SK-N-SH (cell line): Measurements from ENCODE around the gene OS9. TPM values are rescaled to one million over a fixed set of nuclear protein-coding genes. Genes with fewer than 3 reads are reported as not detected.

Experiments
- CTCF ChIA-PET: fragments of 300-600, 350-600 bp; formaldehyde crosslinking; extraction: SDS; loops from one replicate; lab custom pipeline; 2021; lab: Yijun Ruan, JAX
- POLR2A ChIA-PET: fragments of 350-600 bp; sonication (Branson Sonifier 250); formaldehyde crosslinking; extraction: SDS; loops from one replicate; lab custom pipeline; 2020; ENCODE audit warnings: antibody characterized with exemption, inconsistent platforms; lab: Yijun Ruan, JAX
- DNase-seq: peaks from one replicate; pipeline ENCODE4 v3.0.0; 2012
- H2AFZ ChIP-seq: fragments of 200-600 bp; sonication (generic); 2 replicates; pipeline ENCODE4 v1.8.1; 2016; ENCODE audit warnings: antibody characterized with exemption, mild to moderate bottlenecking, low read depth
- H3F3A ChIP-seq: fragments of 200-600 bp; sonication (generic); replicated peaks from 2 replicates; pipeline ENCODE3; 2016; ENCODE audit warnings: antibody characterized with exemption, mild to moderate bottlenecking; ENCODE audit not compliant: insufficient read depth
- H3K27ac ChIP-seq, 2 experiments: fragments of 200-500 bp in 1 of 2; fragments of 200-600 bp in 1 of 2; sonication (Bioruptor generic) in 1 of 2; sonication (generic), shearing (Covaris generic) in 1 of 2; 2 replicates each; pipeline versions ENCODE4 v1.5.1 to v1.6.1; 2014 to 2016; ENCODE audit warnings: low read depth in 2 of 2, inconsistent platforms in 1 of 2, low read length in 1 of 2, mild to moderate bottlenecking in 1 of 2, mixed read lengths in 1 of 2
- H3K27me3 ChIP-seq: fragments of 200-600 bp; sonication (generic), shearing (Covaris generic); 2 replicates; pipeline ENCODE4 v1.6.1; 2016; ENCODE audit warnings: mixed run types; ENCODE audit not compliant: insufficient read depth
- H3K36me3 ChIP-seq, 2 experiments: fragments of 200-500 bp in 1 of 2; fragments of 200-600 bp in 1 of 2; sonication (Bioruptor generic) in 1 of 2; sonication (generic) in 1 of 2; replicated peaks in 1 of 2; 2 replicates each; pipeline versions ENCODE3 to v1.5.1; 2014 to 2016; ENCODE audit warnings: low read length in 1 of 2, mild to moderate bottlenecking in 1 of 2; ENCODE audit not compliant: insufficient read depth in 2 of 2, control insufficient read depth in 1 of 2
- H3K4me1 ChIP-seq, 2 experiments: fragments of 200-500 bp in 1 of 2; fragments of 200-600 bp in 1 of 2; sonication (Bioruptor generic) in 1 of 2; sonication (generic), shearing (Covaris generic) in 1 of 2; 2 replicates each; pipeline versions ENCODE4 v1.5.1 to v1.6.1; 2014 to 2016; ENCODE audit warnings: low read depth in 1 of 2, low read length in 1 of 2, mixed run types in 1 of 2; ENCODE audit not compliant: insufficient read depth in 2 of 2, control insufficient read depth in 1 of 2
- H3K4me2 ChIP-seq: fragments of 200-600 bp; sonication (generic), shearing (Covaris generic); 2 replicates; pipeline ENCODE4 v1.6.1; 2017; ENCODE audit warnings: mixed run types
- H3K4me3 ChIP-seq, 2 experiments: fragments of 200-500 bp in 1 of 2; fragments of 200-600 bp in 1 of 2; sonication (Bioruptor generic) in 1 of 2; sonication (generic), shearing (Covaris generic) in 1 of 2; 2 replicates each; pipeline versions ENCODE4 v1.5.1 to v1.8.1; 2014 to 2016; ENCODE audit warnings: low read depth in 2 of 2, inconsistent platforms in 1 of 2, low read length in 1 of 2, mild to moderate bottlenecking in 1 of 2, mixed read lengths in 1 of 2, moderate library complexity in 1 of 2
- H3K79me2 ChIP-seq: fragments of 200-600 bp; sonication (generic); 2 replicates; pipeline ENCODE4 v1.8.1; 2017; ENCODE audit warnings: mild to moderate bottlenecking; ENCODE audit not compliant: insufficient read depth
- H3K9ac ChIP-seq: fragments of 200-600 bp; sonication (generic); 2 replicates; pipeline ENCODE4 v1.6.1; 2017; ENCODE audit warnings: mixed run types
- H3K9me2 ChIP-seq: fragments of 200-600 bp; sonication (generic); 2 replicates; pipeline ENCODE4 v1.6.1; 2017; ENCODE audit warnings: mixed run types
- H3K9me3 ChIP-seq: fragments of 200-600 bp; sonication (generic); 2 replicates; pipeline ENCODE4 v1.6.1; 2017; ENCODE audit warnings: mixed run types, mild to moderate bottlenecking, moderate library complexity
- H4K20me1 ChIP-seq: fragments of 200-600 bp; sonication (generic); 2 replicates; pipeline ENCODE4 v1.6.1; 2017; ENCODE audit warnings: mild to moderate bottlenecking, mixed run types; ENCODE audit not compliant: insufficient read depth
- ELF1 ChIP-seq: IDR thresholded peaks from 2 replicates; pipeline ENCODE4 v1.4.0; 2012
- EP300 ChIP-seq, 2 experiments: IDR thresholded peaks; 2 replicates each; pipeline versions ENCODE4 v1.4.0 to v1.6.1; 2012; ENCODE audit warnings: borderline replicate concordance in 1 of 2, low read depth in 1 of 2, low read length in 1 of 2
- FOSL2 ChIP-seq: IDR thresholded peaks from 2 replicates; pipeline ENCODE4 v1.4.0; 2012; ENCODE audit warnings: low read depth, mild to moderate bottlenecking, moderate library complexity, borderline replicate concordance
- FOXJ3 ChIP-seq: sonication (generic); formaldehyde crosslinking; IDR thresholded peaks from 2 replicates; pipeline ENCODE4 v1.5.1; 2020; ENCODE audit warnings: mild to moderate bottlenecking, missing genetic modification reagents
- FOXM1 ChIP-seq: IDR thresholded peaks from 2 replicates; pipeline ENCODE4 v1.4.0; 2012; ENCODE audit warnings: low read depth, mild to moderate bottlenecking
- GABPA ChIP-seq: IDR thresholded peaks from 2 replicates; pipeline ENCODE4 v1.4.0; 2012; ENCODE audit warnings: low read depth, mild to moderate bottlenecking
- JUND ChIP-seq: IDR thresholded peaks from 2 replicates; pipeline ENCODE4 v1.4.0; 2012
- MXI1 ChIP-seq: IDR thresholded peaks from 2 replicates; pipeline ENCODE4 v1.6.1; 2012; ENCODE audit warnings: mild to moderate bottlenecking, low read depth, low read length, improper control_type of control experiment
- RAD21 ChIP-seq: IDR thresholded peaks from 2 replicates; pipeline ENCODE4 v1.6.1; 2012; ENCODE audit warnings: mild to moderate bottlenecking, low read length
- RCOR1 ChIP-seq: fragments of 150-350 bp; IDR thresholded peaks from 2 replicates; pipeline ENCODE4 v1.6.1; 2017; ENCODE audit warnings: antibody characterized with exemption, low read length
- RFX5 ChIP-seq: IDR thresholded peaks from 2 replicates; pipeline ENCODE4 v1.6.1; 2012; ENCODE audit warnings: mild to moderate bottlenecking, improper control_type of control experiment, low read length
- RXRA ChIP-seq: IDR thresholded peaks from 2 replicates; pipeline ENCODE4 v1.4.0; 2012; ENCODE audit warnings: low read depth, mild to moderate bottlenecking, borderline replicate concordance
- SIN3A ChIP-seq: IDR thresholded peaks from 2 replicates; pipeline ENCODE4 v1.6.1; 2012; ENCODE audit warnings: low read depth, mild to moderate bottlenecking, low read length, moderate library complexity, borderline replicate concordance
- TAF1 ChIP-seq: IDR thresholded peaks from 2 replicates; pipeline ENCODE4 v1.6.1; 2012; ENCODE audit warnings: low read depth, mild to moderate bottlenecking, low read length, moderate library complexity, borderline replicate concordance
- TEAD4 ChIP-seq: IDR thresholded peaks from 2 replicates; pipeline ENCODE4 v1.4.0; 2012; ENCODE audit warnings: mild to moderate bottlenecking, borderline replicate concordance; ENCODE audit not compliant: insufficient read depth
- YY1 ChIP-seq: IDR thresholded peaks from 2 replicates; pipeline ENCODE4 v1.4.0; 2012; ENCODE audit warnings: low read depth, mild to moderate bottlenecking
- WGBS: methylation state at CpG from one replicate; pipeline ENCODE4 v1.1.6; 2017; ENCODE audit warnings: low lambda C conversion rate; 5-methylcytosine and 5-hydroxymethylcytosine counted together
- polyA plus RNA-seq, 3 experiments: library from polyadenylated mRNA; depleted of rRNA; stranded (reverse); fragments of >200 nt; gene quantifications; 2 replicates each; pipeline ENCODE4 v1.2.3, GENCODE V29; 2012
- TF ChIP-seq, protein P1 (sequence below): fragments of 150-350 bp; IDR thresholded peaks from 2 replicates; pipeline ENCODE4 v1.6.1; 2016; ENCODE audit warnings: mild to moderate bottlenecking, low read depth, low read length
- TF ChIP-seq, protein P2 (sequence below): IDR thresholded peaks from 2 replicates; pipeline ENCODE4; 2012

Gene OS9
- polyA plus RNA-seq, 1 of the 3 experiments (the other 2 are of a cell fraction), result 280 TPM

- no peaks in the 10 kb centered on the region for H3K9me3 ChIP-seq
- no peak overlapping the region for H3K4me2 ChIP-seq
- no peak for DNase-seq
- H3K27me3 ChIP-seq, result no peaks in the 10 kb centered on the region; the same call in 1 of the 2 replicates
- no peak overlapping the region for H3K4me3 ChIP-seq
- peaks cover 3 to 20% of the 10 kb centered on the region in 2 experiments for H3K36me3 ChIP-seq
- no peak for TF ChIP-seq RXRA
- TF ChIP-seq FOXJ3 (CRISPR knock-in tag), result no peak
- TF ChIP-seq ELF1, result no peak
- TF ChIP-seq SIN3A, result no peak
- no peak for TF ChIP-seq YY1
- TF ChIP-seq GABPA, result no peak
- TF ChIP-seq MXI1, result no peak
- no peak for TF ChIP-seq EP300 (IDR thresholded peaks at IDR 0.05; ENCODE audit: borderline replicate concordance in 1 of 2, low read depth in 1 of 2, low read length in 1 of 2)
- no peak for TF ChIP-seq RCOR1
- no peak for TF ChIP-seq RFX5
- TF ChIP-seq, protein P1, sequence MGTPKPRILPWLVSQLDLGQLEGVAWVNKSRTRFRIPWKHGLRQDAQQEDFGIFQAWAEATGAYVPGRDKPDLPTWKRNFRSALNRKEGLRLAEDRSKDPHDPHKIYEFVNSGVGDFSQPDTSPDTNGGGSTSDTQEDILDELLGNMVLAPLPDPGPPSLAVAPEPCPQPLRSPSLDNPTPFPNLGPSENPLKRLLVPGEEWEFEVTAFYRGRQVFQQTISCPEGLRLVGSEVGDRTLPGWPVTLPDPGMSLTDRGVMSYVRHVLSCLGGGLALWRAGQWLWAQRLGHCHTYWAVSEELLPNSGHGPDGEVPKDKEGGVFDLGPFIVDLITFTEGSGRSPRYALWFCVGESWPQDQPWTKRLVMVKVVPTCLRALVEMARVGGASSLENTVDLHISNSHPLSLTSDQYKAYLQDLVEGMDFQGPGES, result no peak
- TF ChIP-seq TEAD4, result no peak
- TF ChIP-seq FOXM1, result no peak
- TF ChIP-seq TAF1, result no peak
- TF ChIP-seq RAD21, result no peak
- TF ChIP-seq, protein P2, sequence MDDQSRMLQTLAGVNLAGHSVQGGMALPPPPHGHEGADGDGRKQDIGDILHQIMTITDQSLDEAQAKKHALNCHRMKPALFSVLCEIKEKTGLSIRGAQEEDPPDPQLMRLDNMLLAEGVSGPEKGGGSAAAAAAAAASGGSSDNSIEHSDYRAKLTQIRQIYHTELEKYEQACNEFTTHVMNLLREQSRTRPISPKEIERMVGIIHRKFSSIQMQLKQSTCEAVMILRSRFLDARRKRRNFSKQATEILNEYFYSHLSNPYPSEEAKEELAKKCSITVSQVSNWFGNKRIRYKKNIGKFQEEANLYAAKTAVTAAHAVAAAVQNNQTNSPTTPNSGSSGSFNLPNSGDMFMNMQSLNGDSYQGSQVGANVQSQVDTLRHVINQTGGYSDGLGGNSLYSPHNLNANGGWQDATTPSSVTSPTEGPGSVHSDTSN, result no peak
- no peak for TF ChIP-seq FOSL2
- TF ChIP-seq JUND, result no peak
- POLR2A ChIA-PET, result no interaction called here
- peaks cover 11% of the 10 kb centered on the region for H3F3A ChIP-seq
- H3K9me2 ChIP-seq, result no peaks in the 10 kb centered on the region
- CTCF ChIA-PET, result interaction anchor here (1.3 to 1.5 kb wide), 2 partner anchors 22 to 40 kb away, joined by 3 to 4 read pairs; partner anchors contain the start of gene TSFM
- no peak overlapping the region for H3K9ac ChIP-seq
- H2AFZ ChIP-seq, result no peak overlapping the region
- no peaks in the 10 kb centered on the region; the same call in 1 of the 2 replicates for H3K79me2 ChIP-seq
- H4K20me1 ChIP-seq, result peaks cover 7% of the 10 kb centered on the region
- H3K4me1 ChIP-seq, result peaks cover 0 to 22% of the 10 kb centered on the region in 2 experiments; a peak in 1 of 4 replicates
- no peak overlapping the region for H3K27ac ChIP-seq
- WGBS, result 81% methylated on average over 4 of the region's 4 CpGs
Measured at GRCh38 chr12:57761391-57761998, 67.6 kb downstream of the OS9 start.
